GM12878 (cell line): Measurements from ENCODE around the gene FBXL19.

Experiments used
- MEF2A ChIP-seq: IDR thresholded peaks from 2 replicates; pipeline ENCODE4 v1.6.1; 2011; ENCODE audit warnings: low read depth, mild to moderate bottlenecking, low read length, moderate library complexity; ENCODE audit not compliant: insufficient read depth
- MTA2 ChIP-seq: fragments of 450-650 bp; IDR thresholded peaks from 2 replicates; pipeline ENCODE4 v1.6.1; 2016; ENCODE audit warnings: low read depth, mild to moderate bottlenecking, moderate library complexity
- MYC ChIP-seq: IDR thresholded peaks from 2 replicates; pipeline ENCODE4 v1.6.1; 2011; ENCODE audit warnings: mild to moderate bottlenecking, low read length, moderate library complexity, inconsistent platforms; ENCODE audit not compliant: insufficient read depth, insufficient replicate concordance, insufficient read length, severe bottlenecking
- PBX3 ChIP-seq: IDR thresholded peaks from 2 replicates; pipeline ENCODE4 v1.6.1; 2011; ENCODE audit warnings: mild to moderate bottlenecking, low read depth, low read length, moderate library complexity; ENCODE audit not compliant: insufficient replicate concordance
- POLR2A ChIP-seq: IDR thresholded peaks from 2 replicates; pipeline ENCODE4 v1.6.1; 2011; ENCODE audit warnings: low read depth, mild to moderate bottlenecking, low read length
- TAF1 ChIP-seq: IDR thresholded peaks from 2 replicates; pipeline ENCODE4 v1.6.1; 2011; ENCODE audit warnings: mild to moderate bottlenecking, low read depth, low read length, borderline replicate concordance
- ZNF217 ChIP-seq: fragments of 450-650 bp; IDR thresholded peaks from 2 replicates; pipeline ENCODE4 v1.6.1; 2017; ENCODE audit warnings: antibody characterized with exemption, mild to moderate bottlenecking
- TF ChIP-seq, protein P1 (sequence below): IDR thresholded peaks from 2 replicates; pipeline ENCODE4 v1.6.1; 2011; ENCODE audit warnings: borderline replicate concordance, low read depth, mild to moderate bottlenecking, moderate library complexity, mixed read lengths, low read length; ENCODE audit not compliant: insufficient read depth; ENCODE audit errors: extremely low read length
- TF ChIP-seq, protein P2 (sequence below): fragments of 450-650 bp; IDR thresholded peaks from 2 replicates; pipeline ENCODE4 v1.6.1; 2017; ENCODE audit warnings: mild to moderate bottlenecking, low read depth, inconsistent platforms; ENCODE audit not compliant: poor library complexity, severe bottlenecking
- TF ChIP-seq, protein P3 (sequence below), 3 experiments: IDR thresholded peaks in 2 of 3; conservative IDR thresholded peaks in 1 of 3; 2 replicates each; pipeline ENCODE4 v1.5.1; 2011; ENCODE audit warnings: low read depth in 3 of 3, low read length in 3 of 3, mild to moderate bottlenecking in 3 of 3, control low read depth in 2 of 3, moderate library complexity in 2 of 3, inconsistent platforms in 1 of 3, mixed read lengths in 1 of 3; ENCODE audit not compliant: control insufficient read depth in 2 of 3, insufficient read depth in 1 of 3; ENCODE audit errors: extremely low read depth in 1 of 3
- TF ChIP-seq, protein P4 (sequence below): fragments of 450-650 bp; IDR thresholded peaks from 2 replicates; pipeline ENCODE4 v1.6.1; 2016; ENCODE audit warnings: mild to moderate bottlenecking

DNA sequence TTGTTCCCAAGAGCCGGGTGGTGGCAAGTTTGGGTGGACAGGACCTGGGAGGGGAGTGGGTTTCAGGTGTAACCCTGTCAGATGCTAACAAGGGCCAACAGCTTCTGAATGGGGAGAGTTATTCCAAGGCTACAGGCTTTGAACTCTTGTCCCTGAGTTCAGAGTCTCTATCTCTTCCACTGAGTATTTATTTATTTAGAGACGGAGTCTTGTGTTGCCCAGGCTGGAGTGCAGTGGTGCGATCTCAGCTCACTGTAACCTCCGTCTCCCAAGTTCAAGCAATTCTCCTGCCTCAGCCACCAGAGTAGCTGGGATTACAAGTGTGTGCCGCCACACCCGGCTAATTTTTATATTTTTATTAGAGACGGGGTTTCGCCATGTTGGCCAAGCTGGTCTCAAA lies 31.6 kb downstream of the FBXL19 start:
- TF ChIP-seq MYC (no peak), MTA2 (no peak), MEF2A (no peak), POLR2A (no peak), PBX3 (no peak), TAF1 (no peak), ZNF217 (no peak)
- TF ChIP-seq, protein P1, sequence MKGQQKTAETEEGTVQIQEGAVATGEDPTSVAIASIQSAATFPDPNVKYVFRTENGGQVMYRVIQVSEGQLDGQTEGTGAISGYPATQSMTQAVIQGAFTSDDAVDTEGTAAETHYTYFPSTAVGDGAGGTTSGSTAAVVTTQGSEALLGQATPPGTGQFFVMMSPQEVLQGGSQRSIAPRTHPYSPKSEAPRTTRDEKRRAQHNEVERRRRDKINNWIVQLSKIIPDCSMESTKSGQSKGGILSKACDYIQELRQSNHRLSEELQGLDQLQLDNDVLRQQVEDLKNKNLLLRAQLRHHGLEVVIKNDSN = no peak
- TF ChIP-seq, protein P2, sequence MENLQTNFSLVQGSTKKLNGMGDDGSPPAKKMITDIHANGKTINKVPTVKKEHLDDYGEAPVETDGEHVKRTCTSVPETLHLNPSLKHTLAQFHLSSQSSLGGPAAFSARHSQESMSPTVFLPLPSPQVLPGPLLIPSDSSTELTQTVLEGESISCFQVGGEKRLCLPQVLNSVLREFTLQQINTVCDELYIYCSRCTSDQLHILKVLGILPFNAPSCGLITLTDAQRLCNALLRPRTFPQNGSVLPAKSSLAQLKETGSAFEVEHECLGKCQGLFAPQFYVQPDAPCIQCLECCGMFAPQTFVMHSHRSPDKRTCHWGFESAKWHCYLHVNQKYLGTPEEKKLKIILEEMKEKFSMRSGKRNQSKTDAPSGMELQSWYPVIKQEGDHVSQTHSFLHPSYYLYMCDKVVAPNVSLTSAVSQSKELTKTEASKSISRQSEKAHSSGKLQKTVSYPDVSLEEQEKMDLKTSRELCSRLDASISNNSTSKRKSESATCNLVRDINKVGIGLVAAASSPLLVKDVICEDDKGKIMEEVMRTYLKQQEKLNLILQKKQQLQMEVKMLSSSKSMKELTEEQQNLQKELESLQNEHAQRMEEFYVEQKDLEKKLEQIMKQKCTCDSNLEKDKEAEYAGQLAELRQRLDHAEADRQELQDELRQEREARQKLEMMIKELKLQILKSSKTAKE = no peak
- TF ChIP-seq, protein P3, sequence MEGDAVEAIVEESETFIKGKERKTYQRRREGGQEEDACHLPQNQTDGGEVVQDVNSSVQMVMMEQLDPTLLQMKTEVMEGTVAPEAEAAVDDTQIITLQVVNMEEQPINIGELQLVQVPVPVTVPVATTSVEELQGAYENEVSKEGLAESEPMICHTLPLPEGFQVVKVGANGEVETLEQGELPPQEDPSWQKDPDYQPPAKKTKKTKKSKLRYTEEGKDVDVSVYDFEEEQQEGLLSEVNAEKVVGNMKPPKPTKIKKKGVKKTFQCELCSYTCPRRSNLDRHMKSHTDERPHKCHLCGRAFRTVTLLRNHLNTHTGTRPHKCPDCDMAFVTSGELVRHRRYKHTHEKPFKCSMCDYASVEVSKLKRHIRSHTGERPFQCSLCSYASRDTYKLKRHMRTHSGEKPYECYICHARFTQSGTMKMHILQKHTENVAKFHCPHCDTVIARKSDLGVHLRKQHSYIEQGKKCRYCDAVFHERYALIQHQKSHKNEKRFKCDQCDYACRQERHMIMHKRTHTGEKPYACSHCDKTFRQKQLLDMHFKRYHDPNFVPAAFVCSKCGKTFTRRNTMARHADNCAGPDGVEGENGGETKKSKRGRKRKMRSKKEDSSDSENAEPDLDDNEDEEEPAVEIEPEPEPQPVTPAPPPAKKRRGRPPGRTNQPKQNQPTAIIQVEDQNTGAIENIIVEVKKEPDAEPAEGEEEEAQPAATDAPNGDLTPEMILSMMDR (IDR thresholded peaks at IDR 0.05 in 2 of 3, conservative IDR thresholded peaks at IDR 0.05 in 1 of 3; ENCODE audit: control insufficient read depth in 2 of 3, extremely low read depth in 1 of 3, insufficient read depth in 1 of 3, low read depth in 3 of 3, low read length in 3 of 3) = no peak
- TF ChIP-seq, protein P4, sequence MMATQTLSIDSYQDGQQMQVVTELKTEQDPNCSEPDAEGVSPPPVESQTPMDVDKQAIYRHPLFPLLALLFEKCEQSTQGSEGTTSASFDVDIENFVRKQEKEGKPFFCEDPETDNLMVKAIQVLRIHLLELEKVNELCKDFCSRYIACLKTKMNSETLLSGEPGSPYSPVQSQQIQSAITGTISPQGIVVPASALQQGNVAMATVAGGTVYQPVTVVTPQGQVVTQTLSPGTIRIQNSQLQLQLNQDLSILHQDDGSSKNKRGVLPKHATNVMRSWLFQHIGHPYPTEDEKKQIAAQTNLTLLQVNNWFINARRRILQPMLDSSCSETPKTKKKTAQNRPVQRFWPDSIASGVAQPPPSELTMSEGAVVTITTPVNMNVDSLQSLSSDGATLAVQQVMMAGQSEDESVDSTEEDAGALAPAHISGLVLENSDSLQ = no peak
